Heart left ventricle (tissue), 13 donors: ENCODE data around the gene WTAP.
"Not testable (repeated sequence)": the region's sequence is repeated elsewhere in the genome, so short reads cannot be mapped to it uniquely, and the experiment has no call there.

Source experiments
- POLR2A ChIP-seq, 2 donors: fragments of 450-650 bp; IDR thresholded peaks; one replicate each; pipeline ENCODE4 v1.6.1; 2017; ENCODE audit warnings: antibody characterized with exemption in 2 of 2, mild to moderate bottlenecking in 2 of 2, moderate library complexity in 2 of 2
- TF ChIP-seq, protein P1 (sequence below), 12 donors: fragments of 200-600 bp; sonication (generic) in 4 of 12; IDR thresholded peaks; one replicate each; pipeline versions ENCODE4 v1.5.0 to v1.8.0; 2018 to 2022; ENCODE audit warnings: antibody characterized with exemption in 12 of 12, mild to moderate bottlenecking in 5 of 12
- donor health status: ischemic (EF 13 %, LVEDD 7.1; RV severe dilation, severe dysfunction).
- donor health status: DM: no; HTN: yes; CAD: no.
- donor health status: DM: no; HTN: no; CAD: no.
- donor health status: ischemic (EF 25% LVEDD 6.9; RV normal size, moderate dysfunction).
- donor health status: ischemic (EF 25% LVEDD 5.7; RV mildly dilated, moderate dysfunction).
- donor health status: ischemic (EF 35%, LVEDD 5.7; RV mildly dilated, moderate dysfunction).
- donor health status: nonischemic (EF 11% LVEDD 7.7; RV severe dilation, severe dysfunction).
- donor health status: DM: yes; HTN: yes; CAD: no.
- donor health status: PGD.
- donor health status: ischemic (EF 29% LVEDD 5.4; RV normal size, mild dysfunction).
- donor health status: nonischemic (EF 23%, LVEDD 6.1; RV moderate dilation, normal function).

DNA sequence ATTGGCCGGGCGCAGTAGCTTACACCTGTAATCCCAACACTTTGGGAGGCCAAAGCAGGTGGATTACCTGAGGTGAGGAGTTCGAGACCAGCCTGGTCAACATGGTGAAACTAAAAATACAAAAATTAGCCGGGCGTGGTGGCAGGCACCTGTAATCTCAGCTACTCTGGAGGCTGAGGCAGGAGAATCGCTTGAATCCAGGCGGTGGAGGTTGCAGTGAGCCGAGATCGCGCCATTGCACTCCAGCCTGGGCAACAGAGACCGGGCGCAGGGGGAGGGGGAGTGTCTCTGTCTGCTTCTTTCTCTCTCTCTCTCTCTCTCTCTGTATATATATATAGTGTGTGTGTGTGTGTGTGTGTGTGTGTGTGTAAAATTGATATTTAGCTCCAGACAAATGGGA, 5.2 kb downstream of the WTAP start:
- TF ChIP-seq, protein P1, sequence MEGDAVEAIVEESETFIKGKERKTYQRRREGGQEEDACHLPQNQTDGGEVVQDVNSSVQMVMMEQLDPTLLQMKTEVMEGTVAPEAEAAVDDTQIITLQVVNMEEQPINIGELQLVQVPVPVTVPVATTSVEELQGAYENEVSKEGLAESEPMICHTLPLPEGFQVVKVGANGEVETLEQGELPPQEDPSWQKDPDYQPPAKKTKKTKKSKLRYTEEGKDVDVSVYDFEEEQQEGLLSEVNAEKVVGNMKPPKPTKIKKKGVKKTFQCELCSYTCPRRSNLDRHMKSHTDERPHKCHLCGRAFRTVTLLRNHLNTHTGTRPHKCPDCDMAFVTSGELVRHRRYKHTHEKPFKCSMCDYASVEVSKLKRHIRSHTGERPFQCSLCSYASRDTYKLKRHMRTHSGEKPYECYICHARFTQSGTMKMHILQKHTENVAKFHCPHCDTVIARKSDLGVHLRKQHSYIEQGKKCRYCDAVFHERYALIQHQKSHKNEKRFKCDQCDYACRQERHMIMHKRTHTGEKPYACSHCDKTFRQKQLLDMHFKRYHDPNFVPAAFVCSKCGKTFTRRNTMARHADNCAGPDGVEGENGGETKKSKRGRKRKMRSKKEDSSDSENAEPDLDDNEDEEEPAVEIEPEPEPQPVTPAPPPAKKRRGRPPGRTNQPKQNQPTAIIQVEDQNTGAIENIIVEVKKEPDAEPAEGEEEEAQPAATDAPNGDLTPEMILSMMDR (IDR thresholded peaks at IDR 0.05), result not testable (repeated sequence)
- not testable (repeated sequence) for TF ChIP-seq POLR2A (IDR thresholded peaks at IDR 0.05)
